CD4-positive, alpha-beta T cell treated with Interleukin-21 for 1 hour (primary cell): Measurements from ENCODE around the gene CXXC4.
A peak's percentile ranks its signal among the peaks of the same experiment; 100 is the strongest.

Source experiments
- DNase-seq: peaks from one replicate; pipeline ENCODE4 v3.0.0-alpha.2; 2020

Gene CXXC4

GRCh38 chr4:104494822-104495559 is at the start of gene CXXC4:
Gene CXXC4 (minus strand): TSS chr4:104494894. CDS start chr4:104491802, 3,092 bp downstream.
- DNase-seq = peak; percentile 56

- no peak for DNase-seq
These were observed 38.5 kb upstream of the CXXC4 start for GRCh38 chr4:104533156-104533555.

GRCh38 chr4:104532677-104533076 is 38.0 kb upstream of the CXXC4 start:
- no peak for DNase-seq

GRCh38 chr4:104531390-104531789 is 36.7 kb upstream of the CXXC4 start:
- DNase-seq = no peak

- no peak for DNase-seq
These were observed 35.7 kb upstream of the CXXC4 start for GRCh38 chr4:104530426-104530825.

GRCh38 chr4:104524591-104524990 is 29.9 kb upstream of the CXXC4 start:
- DNase-seq = no peak

GRCh38 chr4:104524026-104524425 is 29.3 kb upstream of the CXXC4 start:
- DNase-seq = no peak

GRCh38 chr4:104519588-104519987 is 24.9 kb upstream of the CXXC4 start:
- DNase-seq = no peak

- no peak for DNase-seq
These were observed 22.2 kb upstream of the CXXC4 start for GRCh38 chr4:104516884-104517283.

- DNase-seq = no peak
These were observed 13.5 kb upstream of the CXXC4 start for GRCh38 chr4:104508224-104508623.

- no peak for DNase-seq
These were observed 12.4 kb upstream of the CXXC4 start for GRCh38 chr4:104507112-104507511.

GRCh38 chr4:104504536-104504935 is 9.8 kb upstream of the CXXC4 start:
- no peak for DNase-seq

- no peak for DNase-seq
These were observed 7.8 kb upstream of the CXXC4 start for GRCh38 chr4:104502471-104502870.

GRCh38 chr4:104501290-104501689 is 6.6 kb upstream of the CXXC4 start:
- no peak for DNase-seq

- DNase-seq = no peak
These were observed 5.7 kb upstream of the CXXC4 start for GRCh38 chr4:104500442-104500841.

GRCh38 chr4:104494185-104494584 is 509 bp downstream of the CXXC4 start:
- no peak for DNase-seq

GRCh38 chr4:104493081-104493831 is 1.4 kb downstream of the CXXC4 start:
- no peak for DNase-seq

- DNase-seq = no peak
These were observed 2.4 kb downstream of the CXXC4 start for GRCh38 chr4:104492183-104492771.

GRCh38 chr4:104491481-104492182 is 3.1 kb downstream of the CXXC4 start:
- peak; percentile 50 for DNase-seq

- DNase-seq = peak; percentile 47
These were observed 3.8 kb downstream of the CXXC4 start for GRCh38 chr4:104490770-104491480.

- DNase-seq = no peak
These were observed 4.5 kb downstream of the CXXC4 start for GRCh38 chr4:104490096-104490769.

GRCh38 chr4:104489731-104490095 is 5.0 kb downstream of the CXXC4 start:
- no peak for DNase-seq
